HG02571 (cell line): Measurements from ENCODE around the gene LRRC4B.

Source experiments
- ATAC-seq: cut with Tn5 transposase; IDR thresholded peaks from one replicate; pipeline ENCODE4 v1.9.1; 2021; ENCODE audit warnings: mild to moderate bottlenecking, moderate library complexity; ENCODE audit not compliant: unreplicated experiment

Gene LRRC4B

GRCh38 chr19:50554212-50554611, 14.0 kb downstream of the LRRC4B start:
- ATAC-seq = no peak

- ATAC-seq = no peak
Observed at GRCh38 chr19:50553134-50553703, 15.0 kb downstream of the LRRC4B start.

GRCh38 chr19:50552540-50552939, 15.7 kb downstream of the LRRC4B start:
- ATAC-seq = no peak

GRCh38 chr19:50551715-50552187, 16.5 kb downstream of the LRRC4B start:
- no peak for ATAC-seq

GRCh38 chr19:50551034-50551714, 17.1 kb downstream of the LRRC4B start:
- no peak for ATAC-seq

GRCh38 chr19:50550594-50550966, 17.7 kb downstream of the LRRC4B start:
- no peak for ATAC-seq

- no peak for ATAC-seq
Observed at GRCh38 chr19:50549927-50550593, 18.2 kb downstream of the LRRC4B start.

GRCh38 chr19:50549059-50549926, 18.9 kb downstream of the LRRC4B start:
- ATAC-seq = no peak

- ATAC-seq = no peak
Observed at GRCh38 chr19:50548191-50549058, 19.8 kb downstream of the LRRC4B start.

GRCh38 chr19:50547385-50548190, 20.6 kb downstream of the LRRC4B start:
- no peak for ATAC-seq

- no peak for ATAC-seq
Observed at GRCh38 chr19:50546527-50547221, 21.6 kb downstream of the LRRC4B start.

GRCh38 chr19:50542943-50543342, 25.3 kb downstream of the LRRC4B start:
- no peak for ATAC-seq

- ATAC-seq = no peak
Observed at GRCh38 chr19:50537769-50538230, 30.4 kb downstream of the LRRC4B start.

- ATAC-seq = no peak
Observed at GRCh38 chr19:50537306-50537685, 30.9 kb downstream of the LRRC4B start.

GRCh38 chr19:50536662-50537305, 31.5 kb downstream of the LRRC4B start:
- no peak for ATAC-seq

- no peak for ATAC-seq
Observed at GRCh38 chr19:50535672-50536187, 32.5 kb downstream of the LRRC4B start.

- ATAC-seq = no peak
Observed at GRCh38 chr19:50534478-50534877, 33.8 kb downstream of the LRRC4B start.

GRCh38 chr19:50532952-50533351, 35.3 kb downstream of the LRRC4B start:
- no peak for ATAC-seq
